GM18909 (cell line): Measurements from ENCODE around the gene PCSK5.

Experiments
- ATAC-seq: cut with Tn5 transposase; IDR thresholded peaks from one replicate; pipeline ENCODE4 v1.9.1; 2021; ENCODE audit warnings: mild to moderate bottlenecking; ENCODE audit not compliant: unreplicated experiment, poor library complexity

PCSK5 gene

DNA sequence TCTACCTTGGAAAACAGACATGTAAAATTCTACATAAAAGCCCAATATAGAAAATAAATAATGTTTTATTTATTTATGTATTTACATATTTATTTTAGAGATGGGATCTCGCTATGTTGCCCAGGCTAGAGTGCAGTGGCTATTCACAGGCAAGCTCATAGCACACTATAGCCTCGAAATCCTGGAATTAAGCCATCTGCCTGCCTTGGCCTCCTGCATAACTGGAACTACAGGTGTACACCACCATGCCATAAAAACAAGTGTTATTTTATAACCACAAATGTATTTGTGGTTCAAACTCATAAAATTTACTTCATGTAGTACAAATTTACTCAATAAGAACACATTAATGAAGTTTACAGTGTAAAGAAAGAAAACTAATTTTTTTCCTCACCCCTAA, 510.7 kb downstream of the PCSK5 start:
- no peak for ATAC-seq

DNA sequence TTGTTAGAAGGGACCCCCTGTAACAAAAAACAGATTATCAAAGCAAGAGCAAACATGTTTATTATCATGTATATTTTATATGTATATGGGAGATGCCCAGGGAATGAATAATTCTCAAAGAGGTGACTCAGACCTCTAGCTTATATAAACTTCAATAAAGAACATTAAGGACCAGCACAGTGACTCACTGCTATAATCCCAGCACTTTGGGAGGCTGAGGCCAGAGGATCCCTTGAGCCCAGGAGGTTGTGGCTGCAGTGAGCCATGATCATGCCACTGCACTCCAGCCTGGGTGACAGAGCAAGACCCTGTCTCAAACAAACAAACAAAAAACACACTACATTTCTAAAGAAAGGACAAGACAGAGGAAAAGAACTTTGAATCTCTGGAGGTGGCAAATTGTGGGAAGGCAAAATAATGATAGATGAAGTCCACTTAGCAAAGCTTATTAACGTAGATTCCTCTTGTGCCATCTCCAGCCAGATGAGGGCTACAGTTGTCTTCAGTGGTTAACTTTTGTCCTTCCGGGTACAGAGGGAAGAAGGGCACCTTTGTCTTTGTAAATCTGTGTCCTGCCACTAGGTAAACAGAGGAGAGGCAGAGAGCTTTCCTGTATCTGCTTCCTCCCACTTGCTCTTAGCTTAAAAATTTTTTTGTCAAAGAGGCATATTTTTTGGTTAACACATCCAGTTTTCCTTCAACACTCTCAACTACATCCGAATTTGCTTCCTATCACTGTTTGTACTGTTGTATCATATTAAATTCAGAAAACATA, 511.3 kb downstream of the PCSK5 start:
- ATAC-seq: no peak

DNA sequence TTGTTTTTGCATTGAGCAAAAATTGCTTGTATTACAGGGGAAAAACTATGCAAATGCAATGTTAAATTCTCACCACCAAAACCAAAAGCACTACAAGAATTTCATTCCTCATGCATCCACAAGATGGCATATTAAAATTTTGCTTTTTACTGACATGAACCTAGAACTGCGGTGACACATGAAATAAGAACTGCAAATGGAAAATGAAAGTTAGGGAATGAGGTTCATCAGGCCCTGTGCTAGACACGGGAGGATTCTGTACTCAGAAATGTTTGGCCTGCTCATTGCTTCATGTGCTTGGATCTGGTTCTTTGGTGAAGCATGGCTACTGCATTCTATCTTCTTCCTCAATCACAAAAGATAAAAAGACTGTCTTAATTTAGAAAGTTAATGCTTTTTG, 512.9 kb downstream of the PCSK5 start:
- ATAC-seq: peak; percentile 91

DNA sequence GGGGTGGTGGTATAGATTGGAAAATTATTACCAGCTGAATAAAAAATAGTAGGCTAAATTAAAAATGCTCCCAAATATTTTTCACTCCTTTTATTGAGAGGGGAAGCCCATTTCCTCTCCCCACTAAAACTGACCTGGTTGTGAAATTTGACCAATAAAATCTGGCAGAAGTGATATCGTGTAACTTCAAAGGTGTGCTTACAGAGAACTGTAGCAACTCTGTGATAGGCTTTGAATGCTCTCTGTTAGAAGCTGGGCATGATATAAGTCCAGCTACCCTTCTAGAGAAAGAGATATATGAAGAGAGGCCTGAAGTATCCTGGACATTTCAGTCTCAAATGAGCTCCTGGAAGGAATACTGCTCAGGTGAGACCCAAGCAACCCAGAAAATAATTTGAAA, 513.9 kb downstream of the PCSK5 start:
- ATAC-seq: no peak

DNA sequence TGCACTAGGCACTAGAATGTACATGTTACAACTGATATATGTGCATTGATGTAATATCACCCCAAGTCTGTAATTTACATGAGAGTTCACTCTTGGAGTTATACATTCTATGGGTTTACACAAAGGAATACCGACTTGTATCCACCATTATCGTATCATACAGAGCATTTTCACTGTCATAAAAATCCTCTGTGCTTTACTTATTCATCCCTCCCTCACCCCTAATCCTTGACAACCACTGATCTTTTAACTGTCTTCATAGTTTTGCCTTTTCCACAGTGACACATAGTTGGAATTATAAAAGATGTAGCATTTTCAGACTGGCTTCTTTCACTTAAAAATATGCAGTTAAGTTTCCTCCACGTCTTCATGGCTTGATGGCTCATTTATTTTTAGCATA, 514.9 kb downstream of the PCSK5 start:
- ATAC-seq: no peak

DNA sequence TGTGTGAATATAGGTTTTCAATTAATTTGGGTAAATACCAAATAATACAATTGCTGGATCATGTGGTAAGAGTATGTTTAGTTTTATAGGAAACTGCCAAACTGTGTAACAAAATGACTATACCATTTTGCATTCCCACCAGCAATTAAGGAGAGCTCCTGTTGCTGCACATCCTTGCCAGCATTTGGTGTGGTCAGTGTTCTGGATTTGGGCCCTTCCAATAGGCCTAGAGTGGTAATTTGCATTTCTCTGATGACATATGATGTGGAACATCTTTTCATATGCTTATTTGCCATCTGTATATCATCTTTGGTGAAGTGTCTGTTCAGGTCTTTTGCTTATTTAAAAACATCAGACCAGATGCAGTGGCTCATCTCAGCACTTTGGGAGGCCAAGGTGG, 515.4 kb downstream of the PCSK5 start:
- no peak for ATAC-seq
